ENCODE results near the gene SMPDL3A. TPM values are rescaled to one million over a fixed set of nuclear protein-coding genes. Genes with fewer than 3 reads are reported as not detected.

SMPDL3A gene
- total and polyA plus RNA-seq, 2 experiments from 2014 or later = 115 to 126 TPM

- Histone ChIP-seq H3K79me2 (peaks cover 52% of the 10 kb centered on the region), H4K20me1 (ENCODE audit: insufficient read depth, poor library complexity, severe bottlenecking) (no peaks in the 10 kb centered on the region), H3K9me3 (ENCODE audit: low read depth) (no peaks in the 10 kb centered on the region), H3K27me3 (no peaks in the 10 kb centered on the region), H3K27ac (peak overlapping the region; percentile 96), H3K4me1 (ENCODE audit: insufficient read depth) (peaks cover 39% of the 10 kb centered on the region), H3K4me3 (peak overlapping the region; percentile 53), H3K9me2 (replicated peaks; ENCODE audit: insufficient read depth) (no peaks in the 10 kb centered on the region), H3K4me2 (peak overlapping the region; percentile 86), H2AFZ (peak overlapping the region; percentile 62), H3K36me3 (replicated peaks; ENCODE audit: insufficient read depth, low read depth) (no peaks in the 10 kb centered on the region)
- TF ChIP-seq, protein P1, sequence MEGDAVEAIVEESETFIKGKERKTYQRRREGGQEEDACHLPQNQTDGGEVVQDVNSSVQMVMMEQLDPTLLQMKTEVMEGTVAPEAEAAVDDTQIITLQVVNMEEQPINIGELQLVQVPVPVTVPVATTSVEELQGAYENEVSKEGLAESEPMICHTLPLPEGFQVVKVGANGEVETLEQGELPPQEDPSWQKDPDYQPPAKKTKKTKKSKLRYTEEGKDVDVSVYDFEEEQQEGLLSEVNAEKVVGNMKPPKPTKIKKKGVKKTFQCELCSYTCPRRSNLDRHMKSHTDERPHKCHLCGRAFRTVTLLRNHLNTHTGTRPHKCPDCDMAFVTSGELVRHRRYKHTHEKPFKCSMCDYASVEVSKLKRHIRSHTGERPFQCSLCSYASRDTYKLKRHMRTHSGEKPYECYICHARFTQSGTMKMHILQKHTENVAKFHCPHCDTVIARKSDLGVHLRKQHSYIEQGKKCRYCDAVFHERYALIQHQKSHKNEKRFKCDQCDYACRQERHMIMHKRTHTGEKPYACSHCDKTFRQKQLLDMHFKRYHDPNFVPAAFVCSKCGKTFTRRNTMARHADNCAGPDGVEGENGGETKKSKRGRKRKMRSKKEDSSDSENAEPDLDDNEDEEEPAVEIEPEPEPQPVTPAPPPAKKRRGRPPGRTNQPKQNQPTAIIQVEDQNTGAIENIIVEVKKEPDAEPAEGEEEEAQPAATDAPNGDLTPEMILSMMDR (IDR thresholded peaks at IDR 0.05; ENCODE audit: poor library complexity) = peak; percentile 5
- no peak for TF ChIP-seq EZH2phosphoT487 (IDR thresholded peaks at IDR 0.05; ENCODE audit: low read depth, severe bottlenecking, unreplicated experiment)
- 35% methylated on average over 14 of the region's 14 CpGs for WGBS (ENCODE audit: low lambda C conversion rate, missing lambda C conversion rate)
- DNase-seq (ENCODE audit: low spot score) = peak; percentile 59
Observed at GRCh38 chr6:122790423-122791309, 1.6 kb downstream of the SMPDL3A start.

- no peaks in the 10 kb centered on the region for H3K9me2 ChIP-seq (replicated peaks; ENCODE audit: insufficient read depth)
- H3K27ac ChIP-seq = peak overlapping the region; percentile 96
- H4K20me1 ChIP-seq (ENCODE audit: insufficient read depth, poor library complexity, severe bottlenecking) = no peaks in the 10 kb centered on the region
- H3K9me3 ChIP-seq (ENCODE audit: low read depth) = no peaks in the 10 kb centered on the region
- peak overlapping the region; percentile 53 for H3K4me3 ChIP-seq
- TF ChIP-seq, protein P1 (IDR thresholded peaks at IDR 0.05; ENCODE audit: poor library complexity) = no peak
- no peak for TF ChIP-seq EZH2 (IDR thresholded peaks at IDR 0.05; ENCODE audit: borderline replicate concordance)
- no peak for TF ChIP-seq EZH2phosphoT487 (IDR thresholded peaks at IDR 0.05; ENCODE audit: low read depth, severe bottlenecking, unreplicated experiment)
- H2AFZ ChIP-seq = peak overlapping the region; percentile 4
- peak overlapping the region; percentile 86 for H3K4me2 ChIP-seq
- 84% methylated on average over 2 of the region's 2 CpGs for WGBS (ENCODE audit: low lambda C conversion rate, missing lambda C conversion rate)
- peaks cover 39% of the 10 kb centered on the region for H3K4me1 ChIP-seq (ENCODE audit: insufficient read depth)
- H3K36me3 ChIP-seq (replicated peaks; ENCODE audit: insufficient read depth, low read depth) = no peaks in the 10 kb centered on the region
- H3K79me2 ChIP-seq = peaks cover 58% of the 10 kb centered on the region
- DNase-seq (ENCODE audit: low spot score) = no peak
- H3K27me3 ChIP-seq = no peaks in the 10 kb centered on the region
Observed at GRCh38 chr6:122791310-122791679, 2.2 kb downstream of the SMPDL3A start.

DNA sequence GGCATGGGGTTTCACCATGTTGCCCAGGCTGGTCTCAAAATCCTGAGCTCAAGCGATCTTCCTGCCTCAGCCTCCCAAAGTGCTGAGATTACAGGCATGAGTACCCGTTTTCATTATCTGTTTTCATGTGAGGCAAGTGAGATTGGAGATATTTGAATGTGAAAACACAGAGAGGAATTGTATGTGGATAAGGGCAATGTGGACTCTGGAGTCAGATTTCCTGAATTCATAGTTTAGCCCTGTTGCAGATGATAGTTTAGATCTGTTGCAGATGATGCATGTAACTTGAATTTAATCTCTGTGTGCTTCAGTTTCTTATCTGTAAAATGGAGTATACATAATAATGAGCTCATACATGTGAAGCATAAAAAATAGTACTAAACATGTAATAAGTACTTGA, 3.7 kb downstream of the SMPDL3A start:
- TF ChIP-seq, protein P1 (IDR thresholded peaks at IDR 0.05; ENCODE audit: poor library complexity) = no peak
- TF ChIP-seq EZH2phosphoT487 (IDR thresholded peaks at IDR 0.05; ENCODE audit: low read depth, severe bottlenecking, unreplicated experiment) = no peak
- no peak for TF ChIP-seq EZH2 (IDR thresholded peaks at IDR 0.05; ENCODE audit: borderline replicate concordance)
- peak overlapping the region; percentile 96 for H3K27ac ChIP-seq
- 63% methylated on average over 2 of the region's 2 CpGs for WGBS (ENCODE audit: low lambda C conversion rate, missing lambda C conversion rate)
- no peaks in the 10 kb centered on the region for H3K27me3 ChIP-seq
- H3K79me2 ChIP-seq = peaks cover 73% of the 10 kb centered on the region
- H2AFZ ChIP-seq = no peak overlapping the region
- no peaks in the 10 kb centered on the region for H3K36me3 ChIP-seq (replicated peaks; ENCODE audit: insufficient read depth, low read depth)
- H3K4me3 ChIP-seq = no peak overlapping the region
- no peaks in the 10 kb centered on the region for H3K9me2 ChIP-seq (replicated peaks; ENCODE audit: insufficient read depth)
- H4K20me1 ChIP-seq (ENCODE audit: insufficient read depth, poor library complexity, severe bottlenecking) = no peaks in the 10 kb centered on the region
- H3K4me2 ChIP-seq = peak overlapping the region; percentile 86
- peaks cover 34% of the 10 kb centered on the region for H3K4me1 ChIP-seq (ENCODE audit: insufficient read depth)
- DNase-seq (ENCODE audit: low spot score) = no peak
- H3K9me3 ChIP-seq (ENCODE audit: low read depth) = no peaks in the 10 kb centered on the region
